Progenitor cell of endocrine pancreas (in vitro differentiated cells): ENCODE results near the gene NDUFS2. TPM values are rescaled to one million over a fixed set of nuclear protein-coding genes. Genes with fewer than 3 reads are reported as not detected.
A peak's percentile ranks its signal among the peaks of the same experiment; 100 is the strongest.

ENCODE experiments used
- DNase-seq: peaks from one replicate; pipeline ENCODE4 v3.0.0; 2021; ENCODE audit warnings: low spot score; ENCODE audit not compliant: unreplicated experiment
- H3K27ac Mint-ChIP-seq: 2 replicates; pipeline ENCODE4 v1.8.0; 2021; ENCODE audit warnings: mild to moderate bottlenecking, moderate library complexity, mixed read lengths
- H3K27me3 Mint-ChIP-seq: 2 replicates; pipeline ENCODE4 v1.8.0; 2021; ENCODE audit warnings: mixed read lengths
- H3K36me3 Mint-ChIP-seq: 2 replicates; pipeline ENCODE4 v1.8.0; 2022; ENCODE audit warnings: mixed read lengths; ENCODE audit not compliant: insufficient read depth
- H3K4me1 Mint-ChIP-seq: 2 replicates; pipeline ENCODE4 v1.8.0; 2021; ENCODE audit warnings: low read depth, mixed read lengths
- H3K4me3 Mint-ChIP-seq: 2 replicates; pipeline ENCODE4 v1.8.0; 2021; ENCODE audit warnings: low read depth, mild to moderate bottlenecking, moderate library complexity, mixed read lengths
- H3K9me3 Mint-ChIP-seq: 2 replicates; pipeline ENCODE4 v1.8.0; 2021; ENCODE audit warnings: low read depth, mixed read lengths
- long read RNA-seq: library from polyadenylated mRNA; unstranded; transcript quantifications from one replicate; pipeline ENCODE4 v2.0.0, GENCODE V29; 2020
- total RNA-seq: library from RNA; stranded (reverse); gene quantifications from 2 replicates; pipeline ENCODE4 v1.2.1, GENCODE V29; 2021
- TF ChIP-seq, protein P1 (sequence below): fragments of 200-600 bp; sonication (generic); IDR thresholded peaks from one replicate; pipeline ENCODE4 v1.5.0; 2021; ENCODE audit warnings: antibody characterized with exemption, mild to moderate bottlenecking; ENCODE audit not compliant: unreplicated experiment

The NDUFS2 gene
- total RNA-seq: 98.2 and 103 TPM in 2 replicates
- long read RNA-seq, partial matches to known transcripts: 541 of 601 reads
- long read RNA-seq, other reads (novel, unspliced or antisense): 59 of 601 reads

DNA sequence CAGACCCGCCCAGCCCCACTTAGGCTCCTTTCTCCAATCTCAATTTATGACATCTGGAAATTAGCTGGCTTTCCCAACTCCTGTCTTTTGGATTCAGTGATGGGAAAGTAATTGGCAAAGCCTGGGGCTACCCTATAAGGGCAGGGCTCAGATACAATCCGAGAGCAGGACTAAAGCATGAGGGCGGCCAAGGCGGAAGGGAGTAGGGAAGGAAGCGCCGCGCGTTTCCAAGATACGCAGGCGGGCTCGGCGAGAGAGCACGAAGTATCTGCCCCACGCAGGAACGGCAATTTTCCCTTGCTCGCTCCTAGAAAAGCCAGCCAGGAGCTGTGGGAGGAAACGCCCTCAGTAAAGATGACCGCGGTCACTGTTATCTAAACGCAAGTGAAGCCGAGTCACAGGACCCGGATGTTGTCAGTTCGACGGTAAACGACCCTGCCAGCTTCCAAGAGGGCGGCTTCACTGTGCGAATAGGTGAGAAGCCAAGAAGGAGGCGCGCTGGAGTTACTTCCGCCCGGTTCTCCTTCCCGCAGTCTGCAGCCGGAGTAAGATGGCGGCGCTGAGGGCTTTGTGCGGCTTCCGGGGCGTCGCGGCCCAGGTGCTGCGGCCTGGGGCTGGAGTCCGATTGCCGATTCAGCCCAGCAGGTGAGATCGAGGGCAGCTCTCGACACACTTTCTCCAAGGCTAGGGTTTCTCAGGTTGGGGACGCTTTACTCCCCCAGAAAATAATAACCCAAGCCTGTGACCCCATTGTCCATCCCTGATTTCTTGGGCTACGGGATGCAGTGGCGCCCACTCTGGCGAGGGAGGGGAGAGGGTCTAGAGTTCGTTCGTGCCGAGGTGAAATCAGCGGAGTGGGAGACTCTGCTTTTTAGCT lies at the start of gene NDUFS2:
Gene NDUFS2 (plus strand): TSS at position 532 of the 877 bp plus-strand sequence. CDS start 19 bp downstream, at position 551.
- Mint-ChIP-seq H3K9me3 (no peaks in the 10 kb centered on the region), H3K27ac (peak within 1 kb of the TSS; percentile 98), H3K4me1 (peaks cover 16% of the 10 kb centered on the region), H3K27me3 (peaks cover 3% of the 10 kb centered on the region), H3K36me3 (peaks cover 10% of the 10 kb centered on the region), H3K4me3 (peak within 1 kb of the TSS; percentile 85)
- TF ChIP-seq, protein P1, sequence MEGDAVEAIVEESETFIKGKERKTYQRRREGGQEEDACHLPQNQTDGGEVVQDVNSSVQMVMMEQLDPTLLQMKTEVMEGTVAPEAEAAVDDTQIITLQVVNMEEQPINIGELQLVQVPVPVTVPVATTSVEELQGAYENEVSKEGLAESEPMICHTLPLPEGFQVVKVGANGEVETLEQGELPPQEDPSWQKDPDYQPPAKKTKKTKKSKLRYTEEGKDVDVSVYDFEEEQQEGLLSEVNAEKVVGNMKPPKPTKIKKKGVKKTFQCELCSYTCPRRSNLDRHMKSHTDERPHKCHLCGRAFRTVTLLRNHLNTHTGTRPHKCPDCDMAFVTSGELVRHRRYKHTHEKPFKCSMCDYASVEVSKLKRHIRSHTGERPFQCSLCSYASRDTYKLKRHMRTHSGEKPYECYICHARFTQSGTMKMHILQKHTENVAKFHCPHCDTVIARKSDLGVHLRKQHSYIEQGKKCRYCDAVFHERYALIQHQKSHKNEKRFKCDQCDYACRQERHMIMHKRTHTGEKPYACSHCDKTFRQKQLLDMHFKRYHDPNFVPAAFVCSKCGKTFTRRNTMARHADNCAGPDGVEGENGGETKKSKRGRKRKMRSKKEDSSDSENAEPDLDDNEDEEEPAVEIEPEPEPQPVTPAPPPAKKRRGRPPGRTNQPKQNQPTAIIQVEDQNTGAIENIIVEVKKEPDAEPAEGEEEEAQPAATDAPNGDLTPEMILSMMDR: peak; percentile 56
- peak; percentile 92 for DNase-seq

DNA sequence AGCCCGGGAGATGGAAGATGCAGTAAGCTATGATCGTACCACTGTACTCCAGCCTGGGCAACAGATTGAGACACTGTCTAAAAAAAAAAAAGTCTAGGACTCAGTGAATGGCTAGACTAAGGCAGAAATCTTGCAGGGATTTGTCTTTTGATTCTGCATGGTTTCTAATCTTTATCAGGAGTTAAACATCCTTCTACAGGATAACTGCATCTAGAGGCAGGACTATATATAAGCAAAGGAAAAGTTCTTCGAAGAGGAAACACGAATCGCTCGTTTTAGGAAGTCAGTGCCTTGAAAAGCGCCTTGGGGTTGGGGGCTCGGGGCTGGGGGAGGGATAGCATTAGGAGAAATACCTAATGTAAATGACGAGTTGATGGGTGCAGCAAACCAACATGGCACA lies 49.0 kb upstream of the NDUFS2 start:
- no peaks in the 10 kb centered on the region for H3K27me3 Mint-ChIP-seq
- peaks cover 9% of the 10 kb centered on the region for H3K36me3 Mint-ChIP-seq
- H3K4me3 Mint-ChIP-seq: peak overlapping the region; percentile 93
- peaks cover 9% of the 10 kb centered on the region for H3K4me1 Mint-ChIP-seq
- no peak for DNase-seq
- no peaks in the 10 kb centered on the region for H3K9me3 Mint-ChIP-seq
- TF ChIP-seq, protein P1: no peak
- peak overlapping the region; percentile 92 for H3K27ac Mint-ChIP-seq

DNA sequence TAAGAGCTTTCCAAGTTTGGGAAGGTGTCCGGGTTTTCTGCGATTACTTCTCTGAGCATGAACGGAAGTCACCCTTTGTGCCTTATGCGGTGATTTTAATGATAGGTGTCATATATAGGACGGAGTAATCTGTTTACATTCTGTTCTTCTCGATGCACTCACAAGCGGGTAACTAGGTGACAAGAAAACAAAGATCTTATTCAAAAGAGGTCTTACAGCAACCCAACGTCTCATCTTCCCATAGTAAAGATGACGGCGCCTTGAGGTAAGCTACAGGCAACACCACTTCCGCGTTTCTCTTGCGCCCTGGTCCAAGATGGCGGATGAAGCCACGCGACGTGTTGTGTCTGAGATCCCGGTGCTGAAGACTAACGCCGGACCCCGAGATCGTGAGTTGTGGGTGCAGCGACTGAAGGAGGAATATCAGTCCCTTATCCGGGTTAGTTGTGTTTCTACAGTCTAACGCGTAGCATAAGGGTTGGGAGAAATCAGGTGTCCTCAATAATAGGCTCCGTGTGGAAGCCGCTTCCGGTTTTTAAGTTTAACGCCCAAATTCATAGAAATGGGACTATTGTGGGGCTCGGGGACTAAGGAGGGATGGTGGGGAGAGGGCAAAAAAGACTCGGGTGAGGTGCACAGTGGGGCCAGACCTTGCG lies 48.4 kb upstream of the NDUFS2 start, which contains the start of gene UFC1:
Gene UFC1 (plus strand): TSS at position 297 of the 656 bp plus-strand sequence. CDS start 20 bp downstream, at position 317.
- H3K27me3 Mint-ChIP-seq: no peaks in the 10 kb centered on the region
- TF ChIP-seq, protein P1: no peak
- H3K27ac Mint-ChIP-seq: peak within 1 kb of the TSS; percentile 100
- peaks cover 9% of the 10 kb centered on the region for H3K4me1 Mint-ChIP-seq
- peak; percentile 32 for DNase-seq
- peaks cover 9% of the 10 kb centered on the region for H3K36me3 Mint-ChIP-seq
- peak within 1 kb of the TSS; percentile 93 for H3K4me3 Mint-ChIP-seq
- no peaks in the 10 kb centered on the region for H3K9me3 Mint-ChIP-seq

DNA sequence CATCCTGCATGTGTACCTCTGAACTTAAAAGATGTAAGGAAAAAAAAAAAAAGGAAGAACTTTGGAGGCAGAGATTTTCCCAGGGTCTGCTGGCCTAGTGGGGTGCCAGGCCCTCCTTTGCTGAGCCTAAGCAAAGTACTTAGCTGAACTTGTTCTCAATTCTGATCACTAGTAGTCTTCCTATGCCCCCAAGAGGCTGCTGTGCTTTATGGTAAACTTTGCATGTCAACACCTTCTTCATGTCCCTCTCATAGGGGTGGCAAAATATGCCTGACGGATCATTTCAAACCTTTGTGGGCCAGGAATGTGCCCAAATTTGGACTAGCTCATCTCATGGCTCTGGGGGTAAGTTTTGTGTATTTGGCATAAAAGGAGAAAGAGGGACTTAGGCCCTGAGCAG lies 44.3 kb upstream of the NDUFS2 start:
- H3K27me3 Mint-ChIP-seq: no peaks in the 10 kb centered on the region
- TF ChIP-seq, protein P1: no peak
- H3K4me1 Mint-ChIP-seq: peaks cover 17% of the 10 kb centered on the region
- peaks cover 16% of the 10 kb centered on the region for H3K36me3 Mint-ChIP-seq
- H3K9me3 Mint-ChIP-seq: no peaks in the 10 kb centered on the region
- H3K4me3 Mint-ChIP-seq: peak overlapping the region; percentile 80
- H3K27ac Mint-ChIP-seq: peak overlapping the region; percentile 18
- DNase-seq: no peak

DNA sequence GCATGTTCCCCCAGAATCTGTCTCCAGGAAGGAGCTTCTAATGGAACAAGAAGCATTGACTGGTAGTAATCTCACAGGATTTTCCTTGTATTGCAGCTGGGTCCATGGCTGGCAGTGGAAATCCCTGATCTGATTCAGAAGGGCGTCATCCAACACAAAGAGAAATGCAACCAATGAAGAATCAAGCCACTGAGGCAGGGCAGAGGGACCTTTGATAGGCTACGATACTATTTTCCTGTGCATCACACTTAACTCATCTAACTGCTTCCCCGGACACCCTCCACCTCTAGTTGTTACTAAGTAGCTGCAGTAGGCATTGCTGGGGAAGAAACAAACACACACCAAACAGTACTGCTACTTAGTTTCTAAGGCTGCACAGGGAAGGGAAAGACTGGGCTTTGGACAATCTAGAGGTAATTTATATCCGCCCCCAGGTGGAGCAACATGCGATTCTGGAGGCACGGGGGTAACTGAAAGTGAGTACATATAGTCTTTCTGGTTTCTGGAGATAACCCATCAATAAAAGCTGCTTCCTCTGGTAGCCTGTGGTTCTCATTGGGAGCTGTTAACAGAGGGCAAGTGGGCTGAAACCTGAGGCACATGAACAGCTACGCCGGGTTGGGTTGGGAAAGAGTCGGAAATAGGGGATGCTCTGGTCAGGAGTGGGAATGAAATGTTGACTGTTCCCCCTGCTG lies 43.7 kb upstream of the NDUFS2 start:
- Mint-ChIP-seq H3K27me3 (no peaks in the 10 kb centered on the region), H3K4me1 (peaks cover 17% of the 10 kb centered on the region), H3K36me3 (peaks cover 21% of the 10 kb centered on the region), H3K4me3 (peak overlapping the region; percentile 80), H3K27ac (peak overlapping the region; percentile 6), H3K9me3 (no peaks in the 10 kb centered on the region)
- DNase-seq: no peak
- TF ChIP-seq, protein P1: no peak
